Esophagus squamous epithelium (tissue), 4 donors: ENCODE measurements around the gene EXOSC6.
"Not testable (repeated sequence)": the region's sequence is repeated elsewhere in the genome, so short reads cannot be mapped to it uniquely, and the experiment has no call there.

Experiments
- CTCF ChIP-seq, 6 experiments: fragments of 450-650 bp in 4 of 6; fragments of 200-600 bp in 2 of 6; sonication (generic) in 2 of 6; IDR thresholded peaks; one replicate each; pipeline ENCODE4 v1.5.1; 2016 to 2019; ENCODE audit warnings: antibody characterized with exemption in 6 of 6, mild to moderate bottlenecking in 4 of 6, moderate library complexity in 4 of 6
- POLR2A ChIP-seq, 4 donors: fragments of 450-650 bp; IDR thresholded peaks; one replicate each; pipeline ENCODE4 v1.6.1; 2017; ENCODE audit warnings: antibody characterized with exemption in 4 of 4, mild to moderate bottlenecking in 4 of 4, moderate library complexity in 3 of 4

GRCh38 chr16:70292148-70292547 lies 40.4 kb upstream of the EXOSC6 start:
- TF ChIP-seq CTCF, POLR2A (IDR thresholded peaks at IDR 0.05): not testable (repeated sequence)
